NCI-H187 (cell line): ENCODE data around the gene AKNA.

ENCODE experiments used
- DNase-seq, 2 experiments: peaks; one replicate each; lab custom pipeline; 2025; lab: John Stamatoyannopoulos, UW

Gene AKNA

GRCh38 chr9:114387680-114388356 is at the start of gene AKNA:
AKNA (minus strand) TSS chr9:114387982; CDS start chr9:114381333, 6,649 bp downstream.
- no peak for DNase-seq

DNA sequence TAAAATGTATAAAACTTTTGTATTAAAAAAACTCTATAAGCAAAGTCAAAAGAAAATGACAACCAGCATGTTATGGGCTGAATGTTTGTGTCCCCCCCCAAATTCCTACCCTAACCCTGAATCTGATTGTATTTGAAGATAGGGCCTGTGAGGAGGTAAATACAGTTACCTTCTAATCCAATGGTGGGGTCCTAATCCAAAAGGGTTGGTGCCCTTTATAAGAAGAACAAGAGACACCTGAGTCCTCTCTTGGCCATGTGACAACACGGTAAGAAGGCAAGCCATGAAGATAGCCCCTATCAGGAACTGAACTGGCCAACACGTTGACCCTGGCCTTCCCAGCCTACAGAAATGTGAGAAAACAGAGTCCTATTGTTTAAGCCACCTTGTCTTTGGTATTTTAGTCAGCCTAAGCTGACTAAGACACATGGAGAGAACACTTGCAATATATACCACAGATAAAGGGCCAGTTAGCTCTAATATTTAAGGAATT is 49.7 kb upstream of the AKNA start:
- no peak for DNase-seq

GRCh38 chr9:114434878-114435311 is 47.1 kb upstream of the AKNA start:
- DNase-seq: no peak

DNA sequence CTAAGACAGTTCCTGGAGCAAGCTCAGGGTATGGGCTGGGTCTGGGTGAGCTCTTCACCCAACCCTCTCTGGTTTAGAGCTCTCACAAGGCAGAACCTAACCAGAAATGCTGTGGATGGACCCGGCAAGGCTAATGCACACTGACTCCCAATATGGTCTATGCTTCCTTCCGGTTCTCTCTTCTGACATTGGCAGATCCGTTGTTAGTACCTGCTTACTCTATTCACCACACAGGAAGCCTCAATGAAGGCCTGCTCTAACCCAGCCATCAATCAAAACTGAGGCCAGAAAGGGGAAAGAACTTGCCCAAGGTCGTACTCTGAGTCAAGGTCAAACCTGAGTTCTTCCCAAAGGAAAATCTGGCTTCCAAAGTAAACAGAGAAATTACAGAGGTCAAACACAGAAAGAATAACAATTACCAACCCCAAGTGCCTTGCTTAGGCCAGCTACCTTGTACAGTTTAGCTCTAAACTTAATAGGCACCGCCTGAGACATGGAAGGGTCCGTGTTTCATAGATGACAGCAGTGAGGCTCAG is 46.0 kb upstream of the AKNA start:
- no peak for DNase-seq

GRCh38 chr9:114433086-114433485 is 45.3 kb upstream of the AKNA start:
- no peak for DNase-seq

DNA sequence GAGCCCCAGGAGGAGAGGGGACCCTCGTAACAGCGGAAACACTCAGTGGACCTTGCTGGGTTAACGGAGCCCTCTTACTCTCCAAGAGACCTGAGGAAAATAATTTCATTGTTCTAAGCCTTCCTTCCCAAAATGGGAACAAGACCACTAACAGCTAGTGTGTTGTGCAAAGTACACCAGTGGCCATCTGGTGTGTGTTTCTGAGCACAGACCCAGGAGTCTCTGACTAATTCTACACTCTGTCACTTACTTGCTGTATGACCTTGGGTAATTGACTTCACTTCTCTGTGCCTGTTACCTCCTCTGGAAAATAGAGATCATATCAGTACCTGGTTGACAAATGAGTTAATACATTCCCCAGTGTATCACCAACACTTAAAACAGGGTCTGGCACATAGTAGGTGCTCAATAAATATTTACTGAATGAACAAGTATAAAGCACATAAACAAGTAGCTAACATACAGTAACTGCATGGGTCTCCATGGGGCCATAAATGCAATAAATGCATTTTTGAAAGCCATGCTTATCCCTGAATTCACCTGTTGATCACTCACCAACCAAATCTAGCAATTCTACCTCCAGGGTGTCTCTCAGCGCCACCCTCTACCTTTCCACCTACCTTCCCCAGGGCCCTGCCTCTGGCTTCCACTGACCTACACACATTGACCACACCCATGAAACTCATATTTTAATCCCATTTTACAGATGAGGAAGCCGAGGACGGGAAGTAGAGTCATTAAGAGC is 44.7 kb upstream of the AKNA start:
- DNase-seq: no peak

GRCh38 chr9:114431770-114432169 is 44.0 kb upstream of the AKNA start:
- no peak for DNase-seq

GRCh38 chr9:114431003-114431402 is 43.2 kb upstream of the AKNA start:
- DNase-seq: no peak

DNA sequence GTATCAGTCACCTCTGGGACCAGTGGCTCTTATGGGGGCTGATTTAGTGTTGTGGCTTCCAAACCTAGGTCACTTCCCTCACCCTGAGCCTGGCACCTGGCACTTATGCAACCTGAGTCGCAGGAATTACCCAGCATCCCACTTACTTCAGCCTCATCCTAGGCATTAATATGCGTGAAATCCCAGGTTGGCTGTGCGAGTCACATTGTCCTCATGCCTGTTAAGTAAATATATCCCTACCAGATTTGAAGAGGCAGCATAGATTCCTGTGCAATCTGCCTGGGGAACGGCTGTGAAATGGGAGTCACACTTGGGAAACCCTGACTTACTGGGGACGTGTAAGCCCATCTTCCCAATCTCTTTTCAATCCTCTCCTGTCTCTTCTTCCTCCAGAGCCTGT is 42.7 kb upstream of the AKNA start:
- peak in 1 of 2 experiments; percentile 57 for DNase-seq

DNA sequence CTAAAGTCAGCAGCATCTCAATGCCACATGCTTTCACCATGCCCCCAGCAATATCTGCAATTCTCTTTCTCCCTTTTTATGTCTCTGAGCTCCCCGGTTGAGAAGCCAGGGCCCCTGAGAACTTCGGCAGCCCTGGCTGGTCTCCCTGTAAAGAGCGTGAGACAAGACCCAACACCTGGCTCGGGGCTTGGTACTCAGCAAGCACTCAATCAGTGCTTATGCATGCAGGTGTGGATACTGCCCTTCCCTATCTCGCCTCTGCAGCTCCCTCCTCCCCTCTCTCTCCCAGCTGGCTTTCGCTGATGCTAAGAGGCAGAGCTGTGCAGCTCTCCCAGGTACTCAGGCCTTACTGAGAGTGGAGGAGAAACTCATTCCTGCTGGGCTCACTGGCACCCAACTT is 41.7 kb upstream of the AKNA start:
- DNase-seq: peak in 1 of 2 experiments; percentile 39

GRCh38 chr9:114428466-114428865 is 40.7 kb upstream of the AKNA start:
- DNase-seq: no peak

DNA sequence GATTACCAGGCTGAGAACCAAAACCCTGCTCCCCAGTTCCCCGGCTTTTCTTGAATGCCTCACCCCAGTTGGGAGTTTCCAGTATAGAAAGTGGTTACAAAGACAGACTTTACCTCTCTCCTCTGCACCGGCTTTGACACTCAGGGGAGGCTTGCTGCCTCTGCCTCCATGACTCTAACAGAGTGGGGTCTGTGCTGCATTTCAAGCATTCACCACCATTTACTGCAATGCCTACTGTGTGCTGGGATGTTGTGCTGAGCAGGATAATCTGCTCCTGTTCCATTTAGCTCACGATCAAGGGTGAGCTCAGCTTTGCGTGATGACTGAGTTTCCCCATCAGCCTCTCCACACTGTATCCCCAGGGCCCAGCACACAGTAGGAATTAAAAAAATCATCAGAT is 39.9 kb upstream of the AKNA start:
- DNase-seq: no peak

DNA sequence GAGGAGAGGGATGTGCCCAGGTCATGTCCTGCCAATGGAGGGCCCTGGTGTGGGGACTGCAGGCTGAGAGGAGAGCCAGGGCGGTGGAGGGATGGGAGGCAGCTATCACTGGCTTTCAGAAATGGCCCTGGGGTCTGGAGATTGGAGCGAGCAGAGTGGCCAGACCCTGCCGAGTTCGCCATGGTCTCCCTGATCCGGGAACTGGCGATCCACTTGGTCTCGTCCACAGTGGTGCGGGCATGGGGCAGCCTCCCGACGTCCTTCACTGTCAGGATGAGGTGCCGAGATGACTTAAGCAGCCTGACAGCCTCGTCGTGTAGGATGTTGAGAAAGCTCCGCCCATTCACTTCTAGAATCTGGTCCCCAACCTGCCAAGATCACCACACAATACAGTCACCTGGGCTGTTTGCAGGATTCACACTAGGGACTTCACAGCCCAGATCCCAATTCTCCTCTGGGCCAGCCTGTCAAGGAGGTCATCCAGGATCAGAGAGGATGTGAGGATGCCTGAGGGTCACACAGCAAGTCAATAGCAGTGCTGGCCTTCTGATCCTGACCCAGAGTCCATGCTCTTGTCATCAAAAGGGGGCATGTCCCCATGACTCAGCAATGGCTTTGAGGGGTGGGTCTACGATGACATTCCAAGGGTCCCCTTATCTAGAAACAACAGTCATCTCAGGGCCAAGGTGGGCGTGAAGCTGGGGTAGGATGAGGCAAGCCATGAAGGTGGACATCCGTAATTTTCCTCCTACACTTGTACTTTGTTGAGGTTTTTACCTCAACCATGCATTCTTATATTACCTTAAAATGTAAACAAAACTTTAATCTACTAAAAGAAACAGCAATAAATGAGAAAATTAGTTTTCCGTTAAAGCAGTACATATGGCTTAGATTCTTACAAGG is 38.5 kb upstream of the AKNA start:
- DNase-seq: no peak

DNA sequence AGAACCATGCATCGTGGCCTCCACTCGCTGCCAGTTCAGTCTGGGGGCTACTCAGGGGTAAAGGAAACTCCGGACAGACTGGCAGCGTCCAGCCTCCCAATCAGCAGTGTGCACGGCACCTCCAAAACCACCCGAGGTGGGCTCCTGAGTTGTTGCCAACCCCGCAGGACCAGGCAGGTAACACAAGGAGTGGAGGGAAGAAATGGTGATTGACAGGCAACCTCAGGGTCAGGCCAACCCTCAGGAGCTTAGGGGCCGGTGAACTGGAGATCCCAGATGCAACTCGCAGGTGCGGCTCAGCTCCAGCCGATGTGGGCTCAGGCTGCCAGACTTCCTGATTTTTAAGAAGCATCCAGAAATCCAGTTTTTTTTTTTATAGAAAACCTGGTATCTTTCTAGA is 37.3 kb upstream of the AKNA start:
- DNase-seq: no peak

- DNase-seq: no peak
Observed at GRCh38 chr9:114424126-114424525, 36.3 kb upstream of the AKNA start.

DNA sequence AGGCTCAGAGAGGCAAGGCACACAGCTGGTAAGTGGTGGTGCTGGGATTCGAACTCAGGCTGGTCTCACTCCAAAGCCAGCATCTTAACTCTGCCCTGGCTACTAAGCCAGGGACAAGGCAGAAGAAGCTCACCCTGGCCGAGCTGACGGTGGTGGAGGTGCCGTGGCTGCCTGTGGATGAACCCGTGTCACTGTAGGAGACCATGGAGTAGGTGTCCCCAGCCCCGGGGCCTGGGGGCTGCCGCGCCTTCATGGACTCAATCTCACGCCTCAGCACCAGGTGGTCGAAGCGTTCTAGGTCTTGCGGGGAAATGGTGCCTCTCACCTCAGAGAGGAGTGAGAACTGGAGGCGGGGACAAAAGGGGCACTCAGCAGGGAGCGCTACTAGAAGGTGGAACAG is 35.4 kb upstream of the AKNA start:
- no peak for DNase-seq

DNA sequence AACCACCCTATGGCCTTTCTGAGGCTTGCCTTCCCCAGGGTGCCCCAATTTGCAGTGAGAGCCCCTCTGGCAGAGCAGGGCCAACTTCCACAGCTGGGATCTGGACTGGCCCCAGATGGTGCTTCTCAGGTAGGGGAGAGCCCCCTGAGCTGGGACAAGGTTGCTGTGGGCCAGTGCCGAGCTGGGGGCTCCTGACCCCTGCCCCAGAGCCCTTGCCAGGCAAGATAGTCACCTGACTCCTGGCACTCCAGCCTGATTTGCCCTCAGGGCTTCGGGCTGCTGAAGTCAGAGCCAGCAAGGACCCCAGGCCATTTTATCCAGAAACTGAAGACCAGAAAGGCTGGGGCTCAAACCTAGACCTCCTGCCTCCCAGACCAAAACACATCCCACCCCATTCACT is 33.4 kb upstream of the AKNA start:
- no peak for DNase-seq

- DNase-seq: no peak
Observed at GRCh38 chr9:114419796-114420195, 32.0 kb upstream of the AKNA start.

GRCh38 chr9:114418053-114418452 is 30.3 kb upstream of the AKNA start:
- DNase-seq: no peak

DNA sequence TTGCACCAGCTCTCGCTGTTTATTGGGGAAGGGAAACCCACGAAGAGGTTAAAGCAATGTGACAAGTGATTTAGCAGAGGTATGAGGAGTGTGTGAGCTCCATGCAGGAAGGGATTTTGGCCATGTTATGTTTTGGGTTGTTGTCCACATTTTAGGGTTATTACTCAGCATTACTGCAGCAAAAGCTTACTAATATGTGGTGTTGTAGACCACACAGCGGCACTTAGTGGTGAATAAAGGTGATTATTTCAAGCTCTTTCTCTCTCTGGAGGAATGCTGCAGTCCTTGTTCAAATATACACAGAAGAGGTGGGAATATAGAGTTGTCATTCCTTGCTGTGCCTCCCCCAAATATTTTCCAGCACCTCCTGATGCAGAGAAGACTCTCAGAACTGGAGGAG is 29.7 kb upstream of the AKNA start:
- DNase-seq: no peak

GRCh38 chr9:114416906-114417305 is 29.1 kb upstream of the AKNA start:
- no peak for DNase-seq

- no peak for DNase-seq
Observed at GRCh38 chr9:114416290-114416689, 28.5 kb upstream of the AKNA start.
